Omental fat pad (tissue), 4 donors: ENCODE measurements around the gene ZNF630. TPM values are rescaled to one million over a fixed set of nuclear protein-coding genes. Genes with fewer than 3 reads are reported as not detected.
"Not testable (repeated sequence)": the region's sequence is repeated elsewhere in the genome, so short reads cannot be mapped to it uniquely, and the experiment has no call there.

Experiments
- ATAC-seq: fragments of 150-250 bp; one replicate; pipeline ENCODE4 v1.9.1; 2016; ENCODE audit warnings: mild to moderate bottlenecking, moderate library complexity; ENCODE audit not compliant: low FRiP score
- DNase-seq: peaks from one replicate; pipeline ENCODE4 v3.0.0-alpha.2; 2019; ENCODE audit warnings: low spot score
- CTCF ChIP-seq, 3 donors: fragments of 450-650 bp; IDR thresholded peaks; one replicate each; pipeline ENCODE4 v1.5.1; 2016 to 2017; ENCODE audit warnings: antibody characterized with exemption in 3 of 3, mild to moderate bottlenecking in 3 of 3, moderate library complexity in 2 of 3
- total RNA-seq, 4 donors: library from RNA; depleted of rRNA; stranded (reverse); fragments of >200 nt; gene quantifications; one replicate each; pipeline ENCODE4 v1.1.0, GENCODE V29; 2016

The ZNF630 gene
- total RNA-seq = 1 to 10 TPM in 3 of 4 donors, under 1 TPM in 1; 0.60 to 4.3 (median 1.4) TPM

- ATAC-seq (peak; percentile 67), DNase-seq (no peak)
- no peak for TF ChIP-seq CTCF (IDR thresholded peaks at IDR 0.05)
Observed at GRCh38 chrX:48071064-48071985, at the start of gene ZNF630. Gene ZNF630 (minus strand): TSS chrX:48071640. CDS start chrX:48066886, 4,754 bp downstream.

- ATAC-seq (no peak), DNase-seq (no peak)
- no peak for TF ChIP-seq CTCF (IDR thresholded peaks at IDR 0.05)
Observed at GRCh38 chrX:48107717-48108116, 36.3 kb upstream of the ZNF630 start.

- ATAC-seq (no peak), DNase-seq (no peak)
- no peak for TF ChIP-seq CTCF (IDR thresholded peaks at IDR 0.05)
Observed at GRCh38 chrX:48102874-48103374, 31.5 kb upstream of the ZNF630 start.

- ATAC-seq (no peak), DNase-seq (no peak)
- TF ChIP-seq CTCF (IDR thresholded peaks at IDR 0.05) = no peak
Observed at GRCh38 chrX:48101443-48101842, 30.0 kb upstream of the ZNF630 start.

GRCh38 chrX:48092558-48092957, 21.1 kb upstream of the ZNF630 start:
- not testable (repeated sequence) for ATAC-seq, DNase-seq

- TF ChIP-seq CTCF (IDR thresholded peaks at IDR 0.05) = no peak
- ATAC-seq (no peak), DNase-seq (no peak)
Observed at GRCh38 chrX:48090123-48090522, 18.7 kb upstream of the ZNF630 start.

GRCh38 chrX:48086082-48086481, 14.6 kb upstream of the ZNF630 start:
- no peak for ATAC-seq
- no peak for TF ChIP-seq CTCF (IDR thresholded peaks at IDR 0.05)
- DNase-seq = no peak
